Measurements from ENCODE around the gene SYTL3.

Gene SYTL3

DNA sequence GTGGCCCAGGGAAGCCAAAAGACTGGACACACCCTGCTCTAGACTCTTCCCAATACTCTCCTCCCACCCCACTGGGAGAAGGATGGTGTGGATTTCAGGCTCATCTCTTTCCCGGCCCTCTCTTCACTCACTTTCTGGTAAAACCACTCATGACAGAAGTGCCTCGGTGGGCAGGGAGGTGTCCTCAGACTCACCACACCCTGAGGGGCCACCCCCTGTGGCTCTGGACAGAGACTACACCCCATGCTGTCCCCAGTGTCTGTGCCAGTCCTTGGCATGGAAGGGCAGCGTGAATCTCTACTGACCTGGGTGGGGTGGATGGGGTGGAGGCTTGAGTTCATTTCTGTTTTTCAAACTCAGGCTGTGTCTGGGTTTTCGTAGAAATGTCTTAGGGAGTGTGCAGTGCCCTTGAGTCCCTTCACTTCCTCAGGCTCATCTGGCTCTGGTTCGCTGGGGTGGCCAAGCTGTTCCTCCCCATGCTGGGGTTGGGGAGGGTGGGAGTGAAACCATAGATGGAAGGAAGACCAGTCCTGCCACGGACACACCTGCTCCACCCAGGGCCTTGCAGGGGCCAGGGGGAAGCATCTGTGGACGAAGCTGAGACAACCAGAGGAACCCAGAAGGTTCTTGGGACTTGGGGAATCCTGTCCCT is 110.2 kb downstream of the SYTL3 start:
- DNase-seq (ENCODE audit: low spot score): no peak

GRCh38 chr6:158760618-158761250 is 110.9 kb downstream of the SYTL3 start:
- DNase-seq (ENCODE audit: low spot score): no peak

GRCh38 chr6:158761746-158762145 is 111.9 kb downstream of the SYTL3 start:
- no peak for DNase-seq (ENCODE audit: low spot score)

DNA sequence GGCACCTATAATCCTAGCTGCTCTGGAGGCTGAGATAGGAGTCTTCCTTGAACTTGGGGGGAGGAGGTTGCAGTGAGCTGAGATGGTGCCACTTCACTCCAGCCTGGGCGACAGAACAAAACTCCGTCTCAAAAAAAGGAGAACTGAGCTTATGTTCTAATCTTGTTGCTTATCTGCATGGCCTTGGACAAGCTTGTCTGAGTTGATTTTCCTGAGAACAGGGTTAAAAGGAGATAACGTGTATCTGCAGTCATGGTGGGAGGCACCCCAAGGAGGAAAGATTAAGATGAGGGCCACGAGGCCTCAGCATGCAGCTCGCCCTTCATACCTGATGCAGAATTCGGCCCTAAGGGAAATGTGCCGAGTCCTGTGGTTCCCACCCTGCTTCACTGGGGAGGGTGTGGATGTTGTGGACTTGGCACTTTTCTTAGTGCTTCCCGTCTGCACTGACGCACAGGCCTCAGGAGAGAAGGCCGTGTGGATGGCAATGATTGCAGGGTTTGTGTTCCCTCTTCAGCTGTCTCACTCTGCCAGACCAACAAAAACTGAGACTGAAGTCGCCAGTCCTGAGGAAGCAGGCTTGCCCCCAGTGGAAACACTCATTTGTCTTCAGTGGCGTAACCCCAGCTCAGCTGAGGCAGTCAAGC is 113.1 kb downstream of the SYTL3 start:
- no peak for DNase-seq (ENCODE audit: low spot score)

DNA sequence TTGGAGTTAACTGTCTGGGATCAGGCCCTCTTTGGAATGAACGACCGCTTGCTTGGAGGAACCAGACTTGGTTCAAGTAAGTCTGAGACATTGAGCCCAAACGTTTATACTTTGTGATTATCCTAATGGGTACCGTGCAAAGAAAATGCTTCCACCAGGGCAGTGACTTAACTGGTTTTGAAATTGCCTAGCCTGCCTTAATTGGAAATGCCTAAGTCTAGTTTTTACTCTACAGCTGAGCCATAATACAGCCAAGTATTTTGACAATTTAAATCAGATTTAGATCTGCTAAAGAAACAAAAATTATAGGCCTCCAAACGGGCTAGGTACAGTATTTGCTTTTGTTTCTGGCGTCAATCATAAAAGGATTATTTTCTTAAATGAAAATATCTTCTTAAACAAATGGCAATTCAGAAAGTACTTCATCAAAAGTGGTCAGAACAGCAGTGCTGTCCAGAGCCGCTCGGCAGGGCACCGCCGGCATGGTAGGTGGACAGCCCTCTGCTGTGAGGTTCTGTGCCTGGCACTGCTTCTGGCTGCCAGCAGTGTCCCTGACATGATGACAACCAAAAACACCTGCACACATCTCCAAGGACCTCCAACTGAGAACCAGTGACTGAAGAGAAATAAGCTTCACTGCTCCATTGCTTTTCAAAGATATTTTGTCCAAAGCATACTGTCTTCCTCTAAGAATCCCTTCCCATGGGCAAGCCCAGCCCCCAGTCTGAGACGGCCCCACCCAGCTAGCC is 113.8 kb downstream of the SYTL3 start:
- no peak for DNase-seq (ENCODE audit: low spot score)

- DNase-seq (ENCODE audit: low spot score): no peak
Observed at GRCh38 chr6:158764183-158764849, 114.5 kb downstream of the SYTL3 start.

GRCh38 chr6:158764926-158765325 is 115.1 kb downstream of the SYTL3 start:
- no peak for DNase-seq (ENCODE audit: low spot score)

GRCh38 chr6:158765499-158766068 is 115.7 kb downstream of the SYTL3 start:
- DNase-seq (ENCODE audit: low spot score): no peak

DNA sequence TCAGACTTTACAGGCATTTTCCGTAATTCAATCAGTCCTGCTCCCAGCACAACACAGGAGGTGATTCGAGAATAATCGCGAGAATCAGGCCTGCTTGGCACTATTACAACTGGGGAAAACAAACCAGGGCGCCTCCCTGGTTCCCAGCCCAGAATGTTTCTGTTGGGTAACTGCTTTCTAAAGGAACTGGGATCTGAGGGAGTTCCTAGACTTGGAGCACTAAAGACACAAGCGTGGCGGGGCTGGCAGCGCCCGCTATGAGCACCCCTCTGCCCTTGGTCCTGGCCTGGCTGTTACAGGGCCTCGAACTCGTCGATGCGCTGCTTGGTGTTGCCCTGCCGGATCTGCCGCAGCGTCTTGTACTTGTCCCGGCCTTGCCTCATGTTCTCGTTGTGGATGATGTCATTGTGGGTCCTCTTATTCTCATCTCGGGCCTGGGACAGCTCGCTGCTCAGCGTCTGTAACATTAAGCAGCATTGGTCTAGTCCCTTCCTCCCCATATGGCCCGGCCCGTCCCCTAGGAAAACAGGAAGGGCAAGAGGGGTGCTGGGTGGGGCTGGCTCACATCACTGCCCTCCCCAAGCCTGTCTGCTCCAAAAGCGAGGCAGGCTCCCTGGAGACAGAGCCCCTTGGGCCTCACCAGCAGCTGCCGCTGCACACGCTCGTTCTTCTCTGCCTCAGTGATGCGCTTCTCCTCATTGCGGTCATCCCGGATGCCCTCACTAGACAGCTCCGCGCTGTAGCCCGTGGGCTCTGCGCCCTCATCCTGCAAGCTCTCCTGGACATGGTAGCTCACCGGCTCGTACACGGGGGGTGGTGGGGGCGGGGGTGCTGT is 117.0 kb downstream of the SYTL3 start:
- DNase-seq (ENCODE audit: low spot score): no peak

DNA sequence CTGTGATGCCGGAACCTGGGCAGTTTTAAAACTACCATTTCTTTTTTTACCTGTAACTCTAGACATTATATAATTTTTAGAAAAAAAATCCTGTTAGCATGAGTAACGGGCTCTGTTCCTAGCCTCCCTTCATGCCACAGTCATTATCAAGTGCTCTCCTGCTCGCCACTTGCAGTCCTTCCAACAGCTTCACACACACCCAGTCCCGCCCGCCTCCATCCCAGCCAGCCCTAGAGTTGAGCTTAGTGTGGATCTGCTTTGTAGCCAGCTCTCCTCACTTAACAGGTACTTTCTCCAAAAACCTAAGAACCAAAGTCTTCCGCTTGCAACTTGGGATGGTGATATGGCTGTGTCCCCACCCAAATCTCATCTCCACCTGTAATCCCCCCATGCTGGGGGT is 117.9 kb downstream of the SYTL3 start:
- DNase-seq (ENCODE audit: low spot score): no peak

DNA sequence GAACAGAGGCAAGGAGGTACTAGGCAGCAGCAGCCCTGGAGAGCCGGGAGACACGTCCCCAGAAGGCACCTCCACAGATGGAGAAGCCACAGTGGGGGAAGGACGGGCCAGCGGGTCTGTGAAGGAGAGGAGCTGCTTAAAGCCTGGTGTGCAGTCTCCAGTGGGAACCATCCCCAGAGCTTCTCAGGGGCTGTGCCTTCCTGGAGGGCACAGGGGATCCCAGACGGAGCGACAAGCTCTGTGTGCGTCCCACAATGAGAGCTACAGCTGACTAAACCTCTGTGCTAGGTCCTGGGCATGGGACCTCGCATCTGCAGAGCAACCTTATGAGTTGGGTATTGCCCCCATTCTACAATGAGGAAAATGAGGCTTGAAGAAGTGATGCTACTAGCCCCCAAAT is 118.6 kb downstream of the SYTL3 start:
- no peak for DNase-seq (ENCODE audit: low spot score)

- DNase-seq (ENCODE audit: low spot score): no peak
Observed at GRCh38 chr6:158769234-158769770, 119.4 kb downstream of the SYTL3 start.

DNA sequence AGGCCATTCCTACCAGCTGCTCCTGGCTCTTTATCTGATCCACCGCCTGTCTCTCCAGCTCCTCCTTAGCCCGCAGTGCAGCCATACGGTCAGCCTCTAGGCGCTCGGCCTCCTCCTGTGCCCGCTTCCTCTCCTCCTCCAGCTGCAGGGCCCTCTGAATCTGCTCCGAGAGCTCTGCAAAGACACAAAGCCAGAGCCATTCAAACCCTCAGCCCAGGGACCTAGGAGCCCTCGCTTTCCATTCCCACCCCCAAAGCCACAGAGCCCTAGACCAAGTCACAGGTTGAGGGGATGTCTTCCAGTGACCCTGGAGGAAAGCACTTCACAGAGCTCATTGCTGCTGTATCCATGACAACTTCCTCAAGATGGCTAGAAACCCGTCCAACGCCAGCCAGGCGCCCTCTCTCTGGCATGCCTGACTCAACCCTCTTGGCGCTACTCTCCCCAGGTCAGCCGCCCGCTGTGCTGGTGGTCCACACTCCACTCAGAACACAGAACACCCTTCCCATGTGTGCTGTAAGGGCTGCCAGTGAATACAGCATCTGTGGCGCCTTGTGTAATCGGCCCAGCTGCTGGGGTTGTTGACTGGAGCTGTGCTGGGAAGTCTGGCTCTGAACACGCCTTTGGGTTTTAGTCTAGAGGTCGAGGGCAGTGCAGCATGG is 120.0 kb downstream of the SYTL3 start:
- DNase-seq (ENCODE audit: low spot score): no peak

- no peak for DNase-seq (ENCODE audit: low spot score)
Observed at GRCh38 chr6:158770533-158771330, 120.9 kb downstream of the SYTL3 start.

DNA sequence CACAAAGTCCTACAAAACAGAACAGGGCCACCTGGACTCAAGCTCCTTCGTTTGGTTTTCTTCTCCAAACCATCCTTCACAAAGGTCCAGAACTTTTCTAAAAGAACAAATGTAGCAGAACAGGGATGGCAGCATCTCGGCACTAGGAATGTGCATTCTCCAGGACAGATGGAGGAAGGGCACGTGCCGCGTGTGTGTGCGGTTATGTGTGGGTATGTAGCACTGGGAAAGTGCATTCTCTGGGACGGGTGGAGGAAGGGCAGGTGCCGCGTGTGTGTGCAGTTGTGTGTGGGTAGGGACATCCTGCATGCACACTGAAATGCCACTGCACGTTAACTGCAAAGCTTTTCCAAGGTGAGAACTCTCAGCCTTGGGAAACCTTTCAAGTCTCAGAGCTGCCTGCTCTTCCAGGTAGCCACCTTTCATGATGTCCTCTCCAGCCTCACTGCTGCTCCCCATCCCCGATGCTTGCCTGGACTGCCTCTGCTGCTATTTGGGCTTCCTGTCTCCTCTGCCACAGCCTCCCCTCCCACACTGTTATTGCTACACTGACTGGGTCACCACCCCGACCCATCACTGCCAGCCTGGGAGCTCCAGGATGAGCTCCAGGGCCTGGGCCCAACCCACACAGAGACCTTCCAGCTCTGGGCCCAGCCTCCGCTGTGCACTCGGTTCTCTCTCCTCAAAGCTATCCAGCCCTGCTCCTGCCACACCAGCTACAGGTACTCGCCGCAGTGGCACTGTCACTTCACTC is 121.7 kb downstream of the SYTL3 start:
- no peak for DNase-seq (ENCODE audit: low spot score)

- DNase-seq (ENCODE audit: low spot score): no peak
Observed at GRCh38 chr6:158772172-158772571, 122.3 kb downstream of the SYTL3 start.

DNA sequence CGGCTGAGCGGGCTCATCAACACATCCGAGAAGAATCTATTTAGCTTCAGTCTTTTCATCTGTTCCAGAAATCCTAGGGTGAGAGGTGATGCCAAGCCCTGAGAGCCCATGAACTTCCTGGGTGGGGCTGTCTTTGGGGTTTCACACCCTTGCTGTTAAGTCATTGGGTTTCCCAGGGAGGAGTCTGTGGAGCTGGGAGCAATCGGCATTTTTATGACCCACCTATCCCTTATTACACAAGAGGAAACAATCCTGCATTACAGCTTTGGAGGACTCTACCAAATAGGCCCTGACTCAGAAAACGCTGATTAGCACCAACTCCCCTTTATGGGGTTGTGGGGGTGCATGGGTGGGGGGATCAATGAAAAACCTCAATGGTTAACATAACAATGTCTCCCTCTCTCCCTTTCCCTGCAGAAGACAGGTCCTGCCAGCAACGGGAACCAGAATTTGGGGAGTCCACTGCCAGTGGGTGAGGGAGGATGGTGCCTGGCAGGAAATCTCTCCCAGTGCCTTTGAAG is 123.1 kb downstream of the SYTL3 start:
- DNase-seq (ENCODE audit: low spot score): no peak

Measured in activated CD4-positive, alpha-beta T cell treated with anti-CD3 and anti-CD28 coated beads, Interleukin-2, Interleukin-4, amounts not matched to agents 100 ng/mL and 50 ng/mL, durations not matched to agents 16 hours and 8 hours (primary cell).